HCT116 (cell line): ENCODE results near the gene FSTL4. TPM values are rescaled to one million over a fixed set of nuclear protein-coding genes. Genes with fewer than 3 reads are reported as not detected.

Experiments used
- ATAC-seq: fragments of 200-7000 bp; cut with Tn5 transposase; 2 replicates; pipeline ENCODE4 v1.9.1; 2020; ENCODE audit warnings: mild to moderate bottlenecking, moderate library complexity
- BruUV-seq: library from RNA; stranded (reverse); fragments of 400-500 nt; replicated peaks from 2 replicates; lab custom pipeline; 2021; lab: Mats Ljungman, UMichigan
- CTCF ChIA-PET: fragments of 300-600 bp; sonication (Branson Sonifier 250); formaldehyde crosslinking; loops from one replicate; lab custom pipeline; 2021; ENCODE audit warnings: antibody characterized with exemption; lab: Charles Lee
- POLR2A ChIA-PET: fragments of 300-600, 350-600 bp; sonication (Branson Sonifier 250); formaldehyde crosslinking; loops from one replicate; lab custom pipeline; 2021; ENCODE audit warnings: antibody characterized with exemption; lab: Charles Lee
- RAD21 ChIA-PET, 2 experiments: fragments of 300-600 bp; sonication (Branson Sonifier 250); formaldehyde crosslinking; loops; one replicate each; lab custom pipeline; 2023; ENCODE audit warnings: low total read pairs in 2 of 2; ENCODE audit not compliant: uncharacterized antibody in 2 of 2, unreplicated experiment in 2 of 2, low non-redundant PET in 1 of 2; lab: Charles Lee
- DNase-seq: peaks from one replicate; pipeline ENCODE4 v3.0.0-alpha.2; 2010; ENCODE audit warnings: low read depth, low spot score
- H2AFZ ChIP-seq: fragments of 200-600 bp; shearing (Covaris generic), sonication (generic); 2 replicates; pipeline ENCODE4 v1.6.1; 2017; ENCODE audit warnings: low read depth, mixed run types, mixed read lengths, antibody characterized with exemption, low read length; ENCODE audit not compliant: poor library complexity, severe bottlenecking
- H3K27ac ChIP-seq: 2 replicates; pipeline ENCODE4 v1.5.1; 2012; ENCODE audit warnings: low read depth, low read length
- H3K27me3 ChIP-seq: fragments of 200-600 bp; sonication (generic); 2 replicates; pipeline ENCODE4 v1.6.1; 2016; ENCODE audit warnings: mixed run types, low read length, mixed read lengths; ENCODE audit not compliant: insufficient read depth
- H3K36me3 ChIP-seq, 2 experiments: fragments of 200-500 bp in 1 of 2; fragments of 200-600 bp in 1 of 2; sonication (Bioruptor generic) in 1 of 2; sonication (generic) in 1 of 2; 2 replicates each; pipeline versions ENCODE4 v1.5.1 to v1.6.1; 2014 to 2016; ENCODE audit warnings: low read length in 2 of 2, inconsistent platforms in 1 of 2, mixed read lengths in 1 of 2, mixed run types in 1 of 2; ENCODE audit not compliant: insufficient read depth in 2 of 2, control insufficient read depth in 1 of 2
- H3K4me1 ChIP-seq, 2 experiments: fragments of 200-600 bp in 1 of 2; sonication (generic) in 1 of 2; 2 replicates each; pipeline versions ENCODE4 v1.5.1 to v1.6.1; 2012 to 2017; ENCODE audit warnings: low read length in 2 of 2, inconsistent platforms in 1 of 2, mild to moderate bottlenecking in 1 of 2, mixed read lengths in 1 of 2, mixed run types in 1 of 2, moderate library complexity in 1 of 2; ENCODE audit not compliant: insufficient read depth in 2 of 2, control insufficient read depth in 1 of 2
- H3K4me2 ChIP-seq: fragments of 200-600 bp; sonication (generic); 2 replicates; pipeline ENCODE4 v1.6.1; 2017; ENCODE audit warnings: mixed run types, low read length, mixed read lengths
- H3K4me3 ChIP-seq, 2 experiments: fragments of 200-600 bp in 1 of 2; sonication (generic) in 1 of 2; replicated peaks in 1 of 2; 2 replicates each; pipeline ENCODE4 v1.5.1; 2011 to 2016; ENCODE audit warnings: low read length in 2 of 2, control low read depth in 1 of 2, low read depth in 1 of 2, mild to moderate bottlenecking in 1 of 2, mixed read lengths in 1 of 2, mixed run types in 1 of 2
- H3K79me2 ChIP-seq: fragments of 200-600 bp; sonication (generic); 2 replicates; pipeline ENCODE4 v1.6.1; 2017; ENCODE audit warnings: mild to moderate bottlenecking, mixed run types, low read length, moderate library complexity, mixed read lengths; ENCODE audit not compliant: insufficient read depth
- H3K9ac ChIP-seq: fragments of 200-600 bp; sonication (generic); 2 replicates; pipeline ENCODE4 v1.6.1; 2016; ENCODE audit warnings: low read length, mixed read lengths
- H3K9me2 ChIP-seq: fragments of 200-600 bp; sonication (generic), shearing (Covaris generic); 2 replicates; pipeline ENCODE4 v1.6.1; 2017; ENCODE audit warnings: mixed run types, mild to moderate bottlenecking, moderate library complexity; ENCODE audit not compliant: insufficient read depth
- H3K9me3 ChIP-seq, 2 experiments: fragments of 200-500 bp in 1 of 2; fragments of 200-600 bp in 1 of 2; sonication (Bioruptor generic) in 1 of 2; sonication (generic) in 1 of 2; 2 replicates each; pipeline ENCODE4 v1.6.1; 2014 to 2017; ENCODE audit warnings: low read length in 2 of 2, mixed read lengths in 2 of 2, inconsistent platforms in 1 of 2, low read depth in 1 of 2, mild to moderate bottlenecking in 1 of 2, mixed run types in 1 of 2, moderate library complexity in 1 of 2; ENCODE audit not compliant: control insufficient read depth in 1 of 2, insufficient read depth in 1 of 2
- H4K20me1 ChIP-seq: fragments of 200-600 bp; sonication (generic), shearing (Covaris generic); 2 replicates; pipeline ENCODE4 v1.6.1; 2017; ENCODE audit warnings: mixed run types, mild to moderate bottlenecking, moderate library complexity; ENCODE audit not compliant: insufficient read depth
- CBX3 ChIP-seq: IDR thresholded peaks from 2 replicates; pipeline ENCODE4 v1.6.1; 2012; ENCODE audit warnings: low read depth
- CEBPB ChIP-seq: IDR thresholded peaks from 2 replicates; pipeline ENCODE4 v1.6.1; 2012; ENCODE audit warnings: low read depth
- EGR1 ChIP-seq: IDR thresholded peaks from 2 replicates; pipeline ENCODE4 v1.6.1; 2012; ENCODE audit warnings: low read depth
- ELF1 ChIP-seq: IDR thresholded peaks from 2 replicates; pipeline ENCODE4 v1.6.1; 2012; ENCODE audit warnings: low read depth, borderline replicate concordance
- EZH2 ChIP-seq: fragments of 200-600 bp; sonication (generic); IDR thresholded peaks from 2 replicates; pipeline ENCODE4 v1.6.1; 2017; ENCODE audit warnings: antibody characterized with exemption, mixed run types
- EZH2phosphoT487 ChIP-seq: fragments of 200-600 bp; IDR thresholded peaks from 2 replicates; pipeline ENCODE4 v1.6.1; 2018; ENCODE audit warnings: antibody characterized with exemption, borderline replicate concordance
- FOSL1 ChIP-seq: IDR thresholded peaks from 2 replicates; pipeline ENCODE4 v1.6.1; 2012; ENCODE audit warnings: low read depth
- JUND ChIP-seq: IDR thresholded peaks from 2 replicates; pipeline ENCODE4 v1.6.1; 2012
- POLR2A ChIP-seq: IDR thresholded peaks from 2 replicates; pipeline ENCODE4 v1.7.0; 2011; ENCODE audit warnings: borderline replicate concordance; ENCODE audit not compliant: insufficient read depth, insufficient read length; ENCODE audit errors: extremely low read depth
- POLR2AphosphoS5 ChIP-seq: IDR thresholded peaks from 2 replicates; pipeline ENCODE4 v1.6.1; 2011; ENCODE audit warnings: mild to moderate bottlenecking, low read depth, low read length, moderate library complexity
- RAD21 ChIP-seq: IDR thresholded peaks from 2 replicates; pipeline ENCODE4 v1.6.1; 2012; ENCODE audit warnings: low read depth, mild to moderate bottlenecking
- SIN3A ChIP-seq: IDR thresholded peaks from 2 replicates; pipeline ENCODE4 v1.6.1; 2012; ENCODE audit warnings: low read depth
- SP1 ChIP-seq: IDR thresholded peaks from 2 replicates; pipeline ENCODE4 v1.6.1; 2012; ENCODE audit warnings: low read depth
- TCF7L2 ChIP-seq: IDR thresholded peaks from 2 replicates; pipeline ENCODE4 v1.7.0; 2011; ENCODE audit warnings: borderline replicate concordance, inconsistent platforms; ENCODE audit not compliant: insufficient read depth, insufficient read length; ENCODE audit errors: extremely low read depth
- YY1 ChIP-seq: IDR thresholded peaks from 2 replicates; pipeline ENCODE4 v1.6.1; 2011; ENCODE audit warnings: low read length, low read depth, moderate library complexity, mild to moderate bottlenecking; ENCODE audit not compliant: insufficient replicate concordance; ENCODE audit errors: extremely low read depth
- ZFX ChIP-seq: fragments of 450-650 bp; IDR thresholded peaks from 2 replicates; pipeline ENCODE4 v1.6.1; 2017
- ZNF274 ChIP-seq: fragments of 200-500 bp; sonication (Bioruptor generic); IDR thresholded peaks from 2 replicates; pipeline ENCODE4 v1.6.1; 2014; ENCODE audit warnings: mild to moderate bottlenecking, low read depth, low read length, inconsistent platforms
- intact Hi-C: fragments of 100-400 bp; cut with micrococcal nuclease; formaldehyde crosslinking; loops from 2 replicates; pipeline ENCODE4 v1.10.0; 2022
- total RNA-seq: library from RNA; stranded (reverse); gene quantifications from one replicate; pipeline ENCODE4 v1.2.1, GENCODE V29; 2021; ENCODE audit not compliant: unreplicated experiment
- TF ChIP-seq, protein P1 (sequence below): IDR thresholded peaks from 2 replicates; pipeline ENCODE4 v1.6.1; 2012
- TF ChIP-seq, protein P2 (sequence below): IDR thresholded peaks from 2 replicates; pipeline ENCODE4 v1.6.1; 2012; ENCODE audit warnings: low read depth
- TF ChIP-seq, protein P3 (sequence below): IDR thresholded peaks from 2 replicates; pipeline ENCODE4 v1.6.1; 2012

FSTL4 gene
- total RNA-seq, 1 experiment from 2014 or later: 0.37 TPM

GRCh38 chr5:133603711-133604110, 8.6 kb downstream of the FSTL4 start:
- peaks cover 68% of the 10 kb centered on the region for H3K27me3 ChIP-seq
- H3K9ac ChIP-seq: no peak overlapping the region
- H3K9me3 ChIP-seq: no peaks in the 10 kb centered on the region
- ChIA-PET RAD21 (no interaction called here), POLR2A (no interaction called here), CTCF (no interaction called here)
- intact Hi-C loops: no loop called here
- no peaks in the 10 kb centered on the region for H3K36me3 ChIP-seq
- no peaks in the 10 kb centered on the region for H3K4me1 ChIP-seq
- H3K9me2 ChIP-seq: no peaks in the 10 kb centered on the region
- H3K4me3 ChIP-seq: no peak overlapping the region
- no peaks in the 10 kb centered on the region for H3K79me2 ChIP-seq
- no peak for TF ChIP-seq CBX3
- no peak for TF ChIP-seq SP1
- no peak for TF ChIP-seq ZFX
- TF ChIP-seq RAD21: no peak
- TF ChIP-seq CEBPB: no peak
- TF ChIP-seq, protein P1, sequence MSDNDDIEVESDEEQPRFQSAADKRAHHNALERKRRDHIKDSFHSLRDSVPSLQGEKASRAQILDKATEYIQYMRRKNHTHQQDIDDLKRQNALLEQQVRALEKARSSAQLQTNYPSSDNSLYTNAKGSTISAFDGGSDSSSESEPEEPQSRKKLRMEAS: no peak
- TF ChIP-seq EZH2: no peak
- no peak for TF ChIP-seq TCF7L2
- no peak for TF ChIP-seq EGR1
- TF ChIP-seq FOSL1: no peak
- no peak for TF ChIP-seq SIN3A
- TF ChIP-seq ZNF274: no peak
- no peak for TF ChIP-seq EZH2phosphoT487
- no peak for TF ChIP-seq JUND
- no peak for DNase-seq
- H4K20me1 ChIP-seq: no peaks in the 10 kb centered on the region
- no peak overlapping the region for H2AFZ ChIP-seq
- BruUV-seq: no TSS peak
- no peak overlapping the region for H3K4me2 ChIP-seq
- H3K27ac ChIP-seq: no peak overlapping the region
- no peak for ATAC-seq

DNA sequence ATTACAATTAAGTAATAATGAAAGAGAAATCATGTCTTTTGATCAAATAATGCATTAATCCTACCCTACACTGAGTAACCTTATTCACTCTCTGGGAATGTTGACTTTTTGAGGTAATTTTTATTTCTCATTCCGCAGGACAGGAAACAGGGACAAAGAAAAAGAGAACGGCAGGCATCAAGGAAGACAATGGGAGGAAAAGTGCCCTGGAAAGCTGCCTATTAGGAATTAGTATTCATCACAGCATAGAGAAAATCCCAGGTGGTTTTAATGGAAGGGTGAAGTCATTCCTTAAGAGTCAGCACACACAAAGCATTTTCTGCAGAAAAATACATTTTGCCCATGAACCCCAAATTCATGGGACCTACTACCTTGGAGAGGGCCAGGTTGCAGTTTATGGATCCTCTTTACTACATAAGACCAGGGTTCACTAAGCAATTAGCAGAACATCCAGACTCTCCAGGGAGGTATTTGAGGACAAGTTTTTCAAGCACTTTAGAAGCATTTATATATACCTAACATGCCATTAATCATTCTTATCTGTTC, 9.4 kb downstream of the FSTL4 start:
- Histone ChIP-seq H3K27ac (no peak overlapping the region), H3K4me3 (no peak overlapping the region), H3K79me2 (no peaks in the 10 kb centered on the region), H3K9me2 (no peaks in the 10 kb centered on the region), H4K20me1 (no peaks in the 10 kb centered on the region), H3K36me3 (no peaks in the 10 kb centered on the region), H3K9me3 (no peaks in the 10 kb centered on the region), H3K4me2 (no peak overlapping the region), H3K9ac (no peak overlapping the region), H3K27me3 (peaks cover 68% of the 10 kb centered on the region), H2AFZ (no peak overlapping the region), H3K4me1 (no peaks in the 10 kb centered on the region)
- ChIA-PET CTCF (no interaction called here), RAD21 (no interaction called here), POLR2A (no interaction called here)
- ATAC-seq: no peak
- DNase-seq: no peak
- no TSS peak for BruUV-seq
- intact Hi-C loops: no loop called here
- TF ChIP-seq, protein P2, sequence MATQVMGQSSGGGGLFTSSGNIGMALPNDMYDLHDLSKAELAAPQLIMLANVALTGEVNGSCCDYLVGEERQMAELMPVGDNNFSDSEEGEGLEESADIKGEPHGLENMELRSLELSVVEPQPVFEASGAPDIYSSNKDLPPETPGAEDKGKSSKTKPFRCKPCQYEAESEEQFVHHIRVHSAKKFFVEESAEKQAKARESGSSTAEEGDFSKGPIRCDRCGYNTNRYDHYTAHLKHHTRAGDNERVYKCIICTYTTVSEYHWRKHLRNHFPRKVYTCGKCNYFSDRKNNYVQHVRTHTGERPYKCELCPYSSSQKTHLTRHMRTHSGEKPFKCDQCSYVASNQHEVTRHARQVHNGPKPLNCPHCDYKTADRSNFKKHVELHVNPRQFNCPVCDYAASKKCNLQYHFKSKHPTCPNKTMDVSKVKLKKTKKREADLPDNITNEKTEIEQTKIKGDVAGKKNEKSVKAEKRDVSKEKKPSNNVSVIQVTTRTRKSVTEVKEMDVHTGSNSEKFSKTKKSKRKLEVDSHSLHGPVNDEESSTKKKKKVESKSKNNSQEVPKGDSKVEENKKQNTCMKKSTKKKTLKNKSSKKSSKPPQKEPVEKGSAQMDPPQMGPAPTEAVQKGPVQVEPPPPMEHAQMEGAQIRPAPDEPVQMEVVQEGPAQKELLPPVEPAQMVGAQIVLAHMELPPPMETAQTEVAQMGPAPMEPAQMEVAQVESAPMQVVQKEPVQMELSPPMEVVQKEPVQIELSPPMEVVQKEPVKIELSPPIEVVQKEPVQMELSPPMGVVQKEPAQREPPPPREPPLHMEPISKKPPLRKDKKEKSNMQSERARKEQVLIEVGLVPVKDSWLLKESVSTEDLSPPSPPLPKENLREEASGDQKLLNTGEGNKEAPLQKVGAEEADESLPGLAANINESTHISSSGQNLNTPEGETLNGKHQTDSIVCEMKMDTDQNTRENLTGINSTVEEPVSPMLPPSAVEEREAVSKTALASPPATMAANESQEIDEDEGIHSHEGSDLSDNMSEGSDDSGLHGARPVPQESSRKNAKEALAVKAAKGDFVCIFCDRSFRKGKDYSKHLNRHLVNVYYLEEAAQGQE: no peak
- TF ChIP-seq POLR2AphosphoS5: no peak
- no peak for TF ChIP-seq POLR2A
- no peak for TF ChIP-seq RAD21
- no peak for TF ChIP-seq JUND
- TF ChIP-seq ELF1: no peak
- TF ChIP-seq EGR1: no peak
- TF ChIP-seq YY1: no peak
- TF ChIP-seq, protein P3, sequence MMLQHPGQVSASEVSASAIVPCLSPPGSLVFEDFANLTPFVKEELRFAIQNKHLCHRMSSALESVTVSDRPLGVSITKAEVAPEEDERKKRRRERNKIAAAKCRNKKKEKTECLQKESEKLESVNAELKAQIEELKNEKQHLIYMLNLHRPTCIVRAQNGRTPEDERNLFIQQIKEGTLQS: no peak
- TF ChIP-seq EZH2phosphoT487: no peak
